ENCODE measurements around the gene BARX2. TPM values are rescaled to one million over a fixed set of nuclear protein-coding genes. Genes with fewer than 3 reads are reported as not detected.

BARX2 gene
- total and polyA plus RNA-seq, 2 donors (not counting 3 experiments of a cell fraction or from before 2014, with no cell fraction given), result not detected

DNA sequence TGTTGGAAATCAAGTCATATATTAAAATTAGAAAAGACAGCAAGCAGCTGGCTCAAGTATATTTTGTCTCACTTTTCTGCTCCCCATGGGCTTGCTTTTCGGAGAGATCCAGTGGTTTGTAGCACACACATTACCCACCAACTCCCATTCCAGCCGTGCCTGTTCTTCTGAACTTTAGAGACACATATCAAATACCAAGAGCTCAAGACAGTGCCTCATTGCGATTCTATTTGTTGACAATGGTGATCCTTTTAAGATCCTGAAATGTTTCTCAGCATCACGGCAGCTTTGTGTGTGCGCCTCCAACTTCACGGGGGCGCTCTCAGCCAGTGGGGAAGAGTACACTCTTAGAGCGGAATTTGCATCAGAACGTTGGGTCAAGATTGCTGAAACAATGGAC lies 52.9 kb downstream of the BARX2 start:
- Histone ChIP-seq H3K4me3 (replicated peaks in 1 of 3; ENCODE audit: insufficient read depth in 1 of 3, low read depth in 1 of 3, low read length in 3 of 3) (no peak overlapping the region), H3K79me2 (ENCODE audit: control insufficient read depth, insufficient read depth, low read length) (no peaks in the 10 kb centered on the region), H3K36me3 (ENCODE audit: control insufficient read depth in 2 of 2, extremely low read depth in 1 of 2, insufficient read depth in 2 of 2, low read length in 2 of 2) (no peaks in the 10 kb centered on the region), H3K27me3 (ENCODE audit: control insufficient read depth in 2 of 2, insufficient read depth in 2 of 2, low read length in 2 of 2) (no peaks in the 10 kb centered on the region), H3K9ac (replicated peaks; ENCODE audit: extremely low read depth, insufficient read depth, low read length) (no peak overlapping the region), H3K27ac (ENCODE audit: insufficient read depth, low read depth, low read length) (no peak overlapping the region), H3K9me3 (replicated peaks; ENCODE audit: control insufficient read depth, insufficient read depth, low read length) (no peaks in the 10 kb centered on the region), H3K9me1 (replicated peaks; ENCODE audit: control insufficient read depth, extremely low read depth, insufficient read depth, low read length) (no peaks in the 10 kb centered on the region), H4K20me1 (replicated peaks; ENCODE audit: control insufficient read depth, extremely low read depth, insufficient read depth, low read length) (no peaks in the 10 kb centered on the region), H2AFZ (ENCODE audit: low read depth, low read length) (no peak overlapping the region), H3K4me2 (ENCODE audit: insufficient read depth, low read length) (no peak overlapping the region), H3K4me1 (ENCODE audit: control insufficient read depth, extremely low read depth, insufficient read depth, low read length) (no peaks in the 10 kb centered on the region)
- BruUV-seq (replicated peaks), result no TSS peak
- ChIA-PET POLR2A (no interaction called here), CTCF (no interaction called here)
- FAIRE-seq (no peak), DNase-seq (ENCODE audit: low read depth, low spot score) (no peak)
- intact Hi-C loops (cut with micrococcal nuclease), result no loop called here
- dilution Hi-C loops (cut with MboI; ENCODE audit: extremely low pct_ligation_motif_present, low sequenced_read_pairs), result no loop called here
- no peak for TF ChIP-seq MYC (IDR thresholded peaks at IDR 0.05; ENCODE audit: low read depth, low read length)
- TF ChIP-seq, protein P1, sequence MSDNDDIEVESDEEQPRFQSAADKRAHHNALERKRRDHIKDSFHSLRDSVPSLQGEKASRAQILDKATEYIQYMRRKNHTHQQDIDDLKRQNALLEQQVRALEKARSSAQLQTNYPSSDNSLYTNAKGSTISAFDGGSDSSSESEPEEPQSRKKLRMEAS (IDR thresholded peaks at IDR 0.05; ENCODE audit: insufficient read depth, insufficient read length), result no peak
- TF ChIP-seq POLR2A (IDR thresholded peaks at IDR 0.05; ENCODE audit: low read depth, low read length), result no peak
- no peak for TF ChIP-seq JUN (IDR thresholded peaks at IDR 0.05; ENCODE audit: borderline replicate concordance, insufficient read depth, insufficient read length, low read depth)
- no peak for TF ChIP-seq GATA2 (IDR thresholded peaks at IDR 0.05; ENCODE audit: insufficient read depth, insufficient read length, low read depth, low read length)
- TF ChIP-seq EZH2 (IDR thresholded peaks at IDR 0.05; ENCODE audit: borderline replicate concordance, low read depth, low read length, severe bottlenecking), result no peak
- TF ChIP-seq POLR2AphosphoS5 (IDR thresholded peaks at IDR 0.05; ENCODE audit: insufficient read depth, low read depth, low read length), result no peak
- TF ChIP-seq, protein P2, sequence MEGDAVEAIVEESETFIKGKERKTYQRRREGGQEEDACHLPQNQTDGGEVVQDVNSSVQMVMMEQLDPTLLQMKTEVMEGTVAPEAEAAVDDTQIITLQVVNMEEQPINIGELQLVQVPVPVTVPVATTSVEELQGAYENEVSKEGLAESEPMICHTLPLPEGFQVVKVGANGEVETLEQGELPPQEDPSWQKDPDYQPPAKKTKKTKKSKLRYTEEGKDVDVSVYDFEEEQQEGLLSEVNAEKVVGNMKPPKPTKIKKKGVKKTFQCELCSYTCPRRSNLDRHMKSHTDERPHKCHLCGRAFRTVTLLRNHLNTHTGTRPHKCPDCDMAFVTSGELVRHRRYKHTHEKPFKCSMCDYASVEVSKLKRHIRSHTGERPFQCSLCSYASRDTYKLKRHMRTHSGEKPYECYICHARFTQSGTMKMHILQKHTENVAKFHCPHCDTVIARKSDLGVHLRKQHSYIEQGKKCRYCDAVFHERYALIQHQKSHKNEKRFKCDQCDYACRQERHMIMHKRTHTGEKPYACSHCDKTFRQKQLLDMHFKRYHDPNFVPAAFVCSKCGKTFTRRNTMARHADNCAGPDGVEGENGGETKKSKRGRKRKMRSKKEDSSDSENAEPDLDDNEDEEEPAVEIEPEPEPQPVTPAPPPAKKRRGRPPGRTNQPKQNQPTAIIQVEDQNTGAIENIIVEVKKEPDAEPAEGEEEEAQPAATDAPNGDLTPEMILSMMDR (IDR thresholded peaks at IDR 0.05; ENCODE audit: extremely low read depth in 1 of 2, insufficient read depth in 1 of 2, low read depth in 1 of 2, low read length in 2 of 2), result no peak
- TF ChIP-seq FOS (IDR thresholded peaks at IDR 0.05; ENCODE audit: borderline replicate concordance, insufficient read depth, low read length), result no peak

All from endothelial cell of umbilical vein (primary cell).